Measurements from ENCODE around the gene ACSL3.
"Not testable (repeated sequence)": the region's sequence is repeated elsewhere in the genome, so short reads cannot be mapped to it uniquely, and the experiment has no call there.

Gene ACSL3

DNA sequence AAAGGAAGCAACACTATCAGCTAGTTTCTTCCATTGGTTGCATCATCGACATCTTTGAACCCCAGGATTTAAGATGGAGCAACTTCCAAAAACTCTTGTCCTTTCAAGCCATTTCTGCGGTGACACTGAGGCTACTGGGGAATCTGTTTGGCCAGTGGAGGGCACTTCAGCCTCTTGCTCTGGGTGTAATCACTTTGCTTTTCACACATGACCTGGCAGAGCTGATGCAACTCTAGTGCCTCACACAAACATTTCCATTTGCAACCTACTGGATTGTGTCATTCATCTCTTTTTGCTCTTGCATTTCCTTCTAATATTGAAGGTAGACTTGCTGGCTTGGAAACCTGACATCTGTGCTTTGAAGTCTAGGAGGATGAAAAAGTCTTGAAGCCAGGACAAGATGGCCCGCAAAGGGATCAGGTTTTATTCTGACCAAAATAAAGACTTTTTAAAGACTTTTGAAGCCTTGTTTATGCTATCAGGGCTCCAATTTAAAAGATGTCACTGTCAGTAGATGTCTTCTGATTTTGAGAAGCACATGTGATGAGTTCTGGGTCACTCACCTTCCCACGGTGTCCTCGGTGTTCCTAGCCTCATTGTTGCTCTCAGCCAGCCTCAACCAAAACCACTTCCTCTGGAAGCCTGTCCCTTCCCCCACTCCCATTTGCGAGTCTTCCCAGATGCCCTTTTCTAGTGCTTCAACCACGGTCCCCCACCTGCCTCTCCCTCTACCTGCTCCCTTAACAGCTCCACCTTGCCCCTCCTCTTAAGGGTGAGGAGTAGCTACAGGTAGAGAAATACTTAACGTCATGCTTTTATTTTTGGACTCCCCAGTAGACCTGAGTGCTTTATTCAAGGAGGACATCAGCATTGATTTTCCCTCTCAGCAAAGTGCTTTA lies 121.4 kb downstream of the ACSL3 start:
- DNase-seq, result no peak

DNA sequence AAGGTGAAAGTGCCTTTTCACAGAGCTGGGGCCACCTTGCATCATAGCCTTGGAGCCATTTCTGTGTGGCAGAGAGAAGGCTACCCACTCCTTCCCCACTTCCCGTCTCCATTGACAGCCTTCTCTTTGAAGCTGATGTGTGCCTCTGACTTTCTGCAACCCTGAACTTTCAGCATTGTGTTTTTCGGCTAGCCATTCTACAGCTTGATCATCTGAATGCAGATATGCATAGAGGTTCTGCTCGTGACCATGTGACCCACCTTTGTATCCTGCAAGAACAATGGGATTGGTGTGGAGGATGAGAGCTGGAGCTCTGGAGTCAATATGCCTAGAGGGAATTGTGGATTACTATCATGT lies 122.1 kb downstream of the ACSL3 start:
- no peak for DNase-seq

DNA sequence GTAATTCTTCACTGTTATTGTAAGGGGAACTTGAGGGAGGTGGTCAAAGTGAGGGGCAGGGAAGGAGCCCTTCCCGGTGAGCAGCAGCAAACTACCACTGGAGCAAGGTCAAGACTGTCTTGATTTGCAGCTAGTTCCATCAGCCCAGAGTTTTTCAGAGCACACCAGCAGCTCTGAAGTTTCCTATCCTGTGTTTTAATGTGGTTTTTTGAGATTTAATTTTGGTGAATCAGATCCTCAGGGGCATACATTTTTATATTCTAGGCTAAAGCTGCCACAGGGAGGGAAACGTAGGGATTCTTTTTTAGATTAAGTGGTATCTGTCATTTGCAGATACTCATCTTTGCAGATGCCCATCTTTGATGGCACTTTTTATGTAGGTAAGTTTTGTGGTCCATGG lies 124.1 kb downstream of the ACSL3 start:
- DNase-seq, result no peak

- DNase-seq, result no peak
Observed at GRCh38 chr2:222989431-222989830, 128.6 kb downstream of the ACSL3 start.

GRCh38 chr2:222990206-222990605 lies 129.4 kb downstream of the ACSL3 start:
- not testable (repeated sequence) for DNase-seq

GRCh38 chr2:222992137-222992536 lies 131.3 kb downstream of the ACSL3 start:
- DNase-seq, result no peak

Data from NCI-H2171 (cell line).